IMR-90 (cell line): Measurements from ENCODE around the gene USP16. TPM values are rescaled to one million over a fixed set of nuclear protein-coding genes. Genes with fewer than 3 reads are reported as not detected.

Source experiments
- ATAC-seq: fragments of 200-7000 bp; cut with Tn5 transposase; 2 replicates; pipeline ENCODE4 v1.9.1; 2020; ENCODE audit warnings: low read depth, mild to moderate bottlenecking, moderate library complexity
- BruUV-seq: library from RNA; stranded (reverse); fragments of 400-500 nt; replicated peaks from 2 replicates; lab custom pipeline; 2021; lab: Mats Ljungman, UMichigan
- CTCF ChIA-PET: fragments of 300-600 bp; formaldehyde crosslinking; extraction: SDS; loops from one replicate; lab custom pipeline; 2021; ENCODE audit warnings: antibody characterized with exemption; lab: Yijun Ruan, JAX
- POLR2A ChIA-PET: fragments of 300-600 bp; sonication (Branson Sonifier 250); formaldehyde crosslinking; loops from one replicate; lab custom pipeline; 2022; ENCODE audit warnings: antibody characterized with exemption; ENCODE audit not compliant: unreplicated experiment; lab: Charles Lee
- DNase-seq: peaks from one replicate; pipeline ENCODE4 v3.0.0; 2013
- H2AFZ ChIP-seq: replicated peaks from 2 replicates; pipeline ENCODE3; 2013; ENCODE audit warnings: low read length, mild to moderate bottlenecking; ENCODE audit not compliant: poor library complexity
- H2AK5ac ChIP-seq: 2 replicates; pipeline ENCODE4 v1.6.1; 2013; ENCODE audit warnings: low read depth, low read length, inconsistent platforms
- H2AK9ac ChIP-seq: replicated peaks from 2 replicates; pipeline ENCODE3; 2013; ENCODE audit warnings: mild to moderate bottlenecking, low read depth, low read length, moderate library complexity; ENCODE audit not compliant: poor library complexity
- H2BK120ac ChIP-seq: 2 replicates; pipeline ENCODE4 v1.6.1; 2013; ENCODE audit warnings: low read depth, low read length, inconsistent platforms
- H2BK15ac ChIP-seq: 3 replicates; pipeline ENCODE4 v1.6.1; 2013; ENCODE audit warnings: low read depth, low read length, inconsistent platforms
- H2BK20ac ChIP-seq: 2 replicates; pipeline ENCODE4 v1.6.1; 2013; ENCODE audit warnings: low read depth, mild to moderate bottlenecking, inconsistent platforms, low read length, moderate library complexity
- H2BK5ac ChIP-seq: 2 replicates; pipeline ENCODE4 v1.6.1; 2013; ENCODE audit warnings: mild to moderate bottlenecking, low read depth, low read length, inconsistent platforms; ENCODE audit not compliant: poor library complexity, severe bottlenecking
- H3K14ac ChIP-seq: replicated peaks from 2 replicates; pipeline ENCODE4 v1.6.1; 2013; ENCODE audit warnings: low read depth, low read length, inconsistent platforms
- H3K18ac ChIP-seq: 2 replicates; pipeline ENCODE4 v1.6.1; 2013; ENCODE audit warnings: low read depth, low read length, control low read depth
- H3K23ac ChIP-seq: 2 replicates; pipeline ENCODE4 v1.6.1; 2013; ENCODE audit warnings: low read depth, low read length, inconsistent platforms
- H3K27ac ChIP-seq: 2 replicates; pipeline ENCODE4 v1.5.1; 2013; ENCODE audit warnings: mild to moderate bottlenecking, control low read depth, low read length; ENCODE audit not compliant: insufficient read depth
- H3K27me3 ChIP-seq: 2 replicates; pipeline ENCODE4 v1.6.1; 2013; ENCODE audit warnings: low read length; ENCODE audit not compliant: control insufficient read depth, insufficient read depth
- H3K36me3 ChIP-seq: 2 replicates; pipeline ENCODE4 v1.6.1; 2013; ENCODE audit warnings: low read length, mixed read lengths; ENCODE audit not compliant: control insufficient read depth, insufficient read depth
- H3K4ac ChIP-seq: 2 replicates; pipeline ENCODE4 v1.6.1; 2013; ENCODE audit warnings: low read depth, low read length, inconsistent platforms
- H3K4me1 ChIP-seq: 2 replicates; pipeline ENCODE4 v1.6.1; 2013; ENCODE audit warnings: low read length, mixed read lengths; ENCODE audit not compliant: control insufficient read depth, insufficient read depth
- H3K4me2 ChIP-seq: 2 replicates; pipeline ENCODE4 v1.6.1; 2013; ENCODE audit warnings: low read depth, mild to moderate bottlenecking, control low read depth, low read length, moderate library complexity
- H3K4me3 ChIP-seq: 2 replicates; pipeline ENCODE4 v1.5.1; 2013; ENCODE audit warnings: low read depth, mild to moderate bottlenecking, control low read depth, low read length, moderate library complexity; ENCODE audit not compliant: insufficient read depth
- H3K56ac ChIP-seq: 2 replicates; pipeline ENCODE4 v1.6.1; 2013; ENCODE audit warnings: low read length, inconsistent platforms; ENCODE audit not compliant: insufficient read depth; ENCODE audit errors: extremely low read depth
- H3K79me1 ChIP-seq, 2 experiments: 2 replicates each; pipeline ENCODE4 v1.6.1; 2013; ENCODE audit warnings: low read length in 2 of 2, inconsistent platforms in 1 of 2, low read depth in 1 of 2
- H3K9ac ChIP-seq: 2 replicates; pipeline ENCODE4 v1.6.1; 2013; ENCODE audit warnings: low read depth, low read length, control low read depth
- H3K9me1 ChIP-seq: 2 replicates; pipeline ENCODE4 v1.6.1; 2013; ENCODE audit warnings: low read length, inconsistent platforms; ENCODE audit not compliant: insufficient read depth
- H3K9me3 ChIP-seq: 2 replicates; pipeline ENCODE4 v1.6.1; 2013; ENCODE audit warnings: low read length; ENCODE audit not compliant: control insufficient read depth, insufficient read depth
- H4K20me1 ChIP-seq: 2 replicates; pipeline ENCODE4 v1.6.1; 2013; ENCODE audit warnings: low read length, inconsistent platforms; ENCODE audit not compliant: insufficient read depth
- H4K5ac ChIP-seq: 2 replicates; pipeline ENCODE4 v1.6.1; 2013; ENCODE audit warnings: mild to moderate bottlenecking, low read depth, low read length, control low read depth
- H4K8ac ChIP-seq, 2 experiments: 2 replicates each; pipeline ENCODE4 v1.6.1; 2013; ENCODE audit warnings: low read depth in 2 of 2, low read length in 2 of 2, control low read depth in 1 of 2, inconsistent platforms in 1 of 2
- H4K91ac ChIP-seq: 2 replicates; pipeline ENCODE4 v1.6.1; 2013; ENCODE audit warnings: low read depth, low read length, inconsistent platforms; ENCODE audit not compliant: insufficient read depth
- BHLHE40 ChIP-seq: fragments of 150-350 bp; IDR thresholded peaks from 2 replicates; pipeline ENCODE4 v1.6.1; 2016; ENCODE audit warnings: mild to moderate bottlenecking, low read depth, low read length
- CEBPB ChIP-seq: IDR thresholded peaks from 2 replicates; pipeline ENCODE4 v1.6.1; 2012; ENCODE audit warnings: low read depth, low read length, improper control_type of control experiment
- CHD1 ChIP-seq: IDR thresholded peaks from 2 replicates; pipeline ENCODE4 v1.6.1; 2012; ENCODE audit warnings: low read depth, low read length, improper control_type of control experiment
- FOS ChIP-seq: fragments of 150-350 bp; IDR thresholded peaks from 2 replicates; pipeline ENCODE4 v1.6.1; 2016; ENCODE audit warnings: low read depth, low read length
- MAFK ChIP-seq: IDR thresholded peaks from 2 replicates; pipeline ENCODE4 v1.6.1; 2012; ENCODE audit warnings: low read depth, low read length, improper control_type of control experiment
- MAZ ChIP-seq: IDR thresholded peaks from 2 replicates; pipeline ENCODE4 v1.6.1; 2012; ENCODE audit warnings: low read depth, mild to moderate bottlenecking, low read length, improper control_type of control experiment, moderate library complexity, borderline replicate concordance
- MXI1 ChIP-seq: IDR thresholded peaks from 2 replicates; pipeline ENCODE4 v1.6.1; 2012; ENCODE audit warnings: low read depth, mild to moderate bottlenecking, low read length, moderate library complexity, borderline replicate concordance
- NFE2L2 ChIP-seq: fragments of 150-350 bp; IDR thresholded peaks from 2 replicates; pipeline ENCODE4 v1.6.1; 2016; ENCODE audit warnings: low read depth, mild to moderate bottlenecking, low read length
- POLR2A ChIP-seq: IDR thresholded peaks from 2 replicates; pipeline ENCODE4 v1.6.1; 2012; ENCODE audit warnings: mild to moderate bottlenecking, low read depth, low read length
- RCOR1 ChIP-seq: IDR thresholded peaks from 2 replicates; pipeline ENCODE4 v1.6.1; 2012; ENCODE audit warnings: mild to moderate bottlenecking, low read length, improper control_type of control experiment; ENCODE audit not compliant: insufficient replicate concordance
- RFX5 ChIP-seq: IDR thresholded peaks from 2 replicates; pipeline ENCODE4 v1.8.0; 2012; ENCODE audit warnings: low read depth, mild to moderate bottlenecking, low read length, moderate library complexity
- WGBS, 2 experiments: methylation state at CpG; one replicate each; pipeline versions ENCODE4 v1.1.5 to v1.1.7; 2013; ENCODE audit warnings: missing lambda C conversion rate in 2 of 2; ENCODE audit not compliant: insufficient read length in 1 of 2; ENCODE audit errors: extremely low coverage in 2 of 2; 5-methylcytosine and 5-hydroxymethylcytosine counted together
- dilution Hi-C: fragments of 300-500 bp; cut with HindIII; formaldehyde crosslinking; loops from one replicate; pipeline ENCODE4 v1.14.3; 2018; ENCODE audit warnings: low sequenced_read_pairs; ENCODE audit not compliant: unreplicated experiment
- in situ Hi-C: fragments of 300-500 bp; cut with MboI; formaldehyde crosslinking; loops from 3 replicates; pipeline ENCODE4 v1.14.3; 2019; ENCODE audit warnings: low sequenced_read_pairs, inconsistent platforms, mixed read lengths
- intact Hi-C: fragments of 100-400 bp; cut with micrococcal nuclease; formaldehyde crosslinking; loops from 2 replicates; pipeline ENCODE4 v1.10.0; 2022
- polyA plus RNA-seq, 3 experiments: library from polyadenylated mRNA; depleted of rRNA; stranded (reverse); fragments of >200 nt; gene quantifications; 2 replicates each; pipeline ENCODE4 v1.2.3, GENCODE V29; 2012; ENCODE audit warnings: low replicate concordance in 1 of 3
- total RNA-seq: library from RNA; depleted of rRNA; stranded (reverse); fragments of >200 nt; gene quantifications from 2 replicates; pipeline ENCODE4 v1.2.3, GENCODE V29; 2012
- TF ChIP-seq, protein P1 (sequence below): conservative IDR thresholded peaks from 2 replicates; pipeline ENCODE4 v1.5.1; 2012; ENCODE audit warnings: mild to moderate bottlenecking, low read depth, low read length, improper control_type of control experiment
- TF ChIP-seq, protein P2 (sequence below): fragments of 150-350 bp; IDR thresholded peaks from 2 replicates; pipeline ENCODE4 v1.6.1; 2017; ENCODE audit warnings: mild to moderate bottlenecking, antibody characterized with exemption, low read length, low read depth

USP16 gene
- total and polyA plus RNA-seq, 2 of the 4 experiments (the other 2 are of a cell fraction) = 15.5 to 28.7 TPM

DNA sequence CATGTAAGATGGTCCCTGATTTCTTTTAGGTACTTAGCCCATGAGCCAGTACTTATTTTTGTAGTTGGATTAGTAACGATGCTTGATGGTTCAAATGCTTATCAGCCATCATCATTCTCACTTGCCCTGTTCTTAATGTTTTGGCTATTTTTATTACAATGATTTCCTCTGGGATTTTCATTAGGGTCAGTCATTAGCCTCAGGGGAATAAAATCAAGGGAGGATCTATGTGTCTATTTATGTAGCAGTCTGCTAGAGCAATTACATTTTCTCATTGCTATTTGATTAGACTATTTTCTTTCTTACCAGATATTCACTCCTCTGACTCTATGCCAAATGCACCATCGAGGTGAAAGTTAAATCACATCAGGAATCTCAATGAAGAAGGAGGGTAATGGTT is 59.9 kb downstream of the USP16 start:
- Histone ChIP-seq H3K4me1 (peaks cover 4% of the 10 kb centered on the region), H3K9me3 (no peaks in the 10 kb centered on the region), H4K5ac (no peak overlapping the region), H3K36me3 (no peaks in the 10 kb centered on the region), H4K91ac (no peak overlapping the region), H3K9ac (no peak overlapping the region), H4K20me1 (no peaks in the 10 kb centered on the region), H2BK15ac (no peak overlapping the region), H3K14ac (no peak overlapping the region), H3K9me1 (no peaks in the 10 kb centered on the region), H3K79me1 (no peaks in the 10 kb centered on the region), H2BK120ac (no peak overlapping the region), H3K56ac (no peak overlapping the region), H3K4me2 (no peak overlapping the region), H4K8ac (no peak overlapping the region), H2BK20ac (no peak overlapping the region), H3K18ac (no peak overlapping the region), H3K27me3 (no peaks in the 10 kb centered on the region), H2AFZ (no peak overlapping the region), H2AK5ac (no peak overlapping the region), H3K4me3 (no peak overlapping the region), H3K27ac (no peak overlapping the region), H3K4ac (no peak overlapping the region), H2BK5ac (no peak overlapping the region), H3K23ac (no peak overlapping the region), H2AK9ac (no peak overlapping the region)
- WGBS, 2 experiments = no CpG with 5 or more reads among the region's 2 CpGs
- no peak for ATAC-seq
- intact Hi-C loops = no loop called here
- in situ Hi-C loops = loop anchor here (25.0 kb wide), 1 partner anchor 2003 kb away; no protein-coding TSS in a partner anchor
- dilution Hi-C loops = no loop called here
- no peak for TF ChIP-seq CEBPB
- TF ChIP-seq RFX5 = no peak
- no peak for TF ChIP-seq MAZ
- TF ChIP-seq FOS = no peak
- TF ChIP-seq, protein P1, sequence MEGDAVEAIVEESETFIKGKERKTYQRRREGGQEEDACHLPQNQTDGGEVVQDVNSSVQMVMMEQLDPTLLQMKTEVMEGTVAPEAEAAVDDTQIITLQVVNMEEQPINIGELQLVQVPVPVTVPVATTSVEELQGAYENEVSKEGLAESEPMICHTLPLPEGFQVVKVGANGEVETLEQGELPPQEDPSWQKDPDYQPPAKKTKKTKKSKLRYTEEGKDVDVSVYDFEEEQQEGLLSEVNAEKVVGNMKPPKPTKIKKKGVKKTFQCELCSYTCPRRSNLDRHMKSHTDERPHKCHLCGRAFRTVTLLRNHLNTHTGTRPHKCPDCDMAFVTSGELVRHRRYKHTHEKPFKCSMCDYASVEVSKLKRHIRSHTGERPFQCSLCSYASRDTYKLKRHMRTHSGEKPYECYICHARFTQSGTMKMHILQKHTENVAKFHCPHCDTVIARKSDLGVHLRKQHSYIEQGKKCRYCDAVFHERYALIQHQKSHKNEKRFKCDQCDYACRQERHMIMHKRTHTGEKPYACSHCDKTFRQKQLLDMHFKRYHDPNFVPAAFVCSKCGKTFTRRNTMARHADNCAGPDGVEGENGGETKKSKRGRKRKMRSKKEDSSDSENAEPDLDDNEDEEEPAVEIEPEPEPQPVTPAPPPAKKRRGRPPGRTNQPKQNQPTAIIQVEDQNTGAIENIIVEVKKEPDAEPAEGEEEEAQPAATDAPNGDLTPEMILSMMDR = no peak
- TF ChIP-seq POLR2A = no peak
- no peak for TF ChIP-seq MAFK
- TF ChIP-seq BHLHE40 = no peak
- TF ChIP-seq CHD1 = no peak
- TF ChIP-seq NFE2L2 = no peak
- TF ChIP-seq, protein P2, sequence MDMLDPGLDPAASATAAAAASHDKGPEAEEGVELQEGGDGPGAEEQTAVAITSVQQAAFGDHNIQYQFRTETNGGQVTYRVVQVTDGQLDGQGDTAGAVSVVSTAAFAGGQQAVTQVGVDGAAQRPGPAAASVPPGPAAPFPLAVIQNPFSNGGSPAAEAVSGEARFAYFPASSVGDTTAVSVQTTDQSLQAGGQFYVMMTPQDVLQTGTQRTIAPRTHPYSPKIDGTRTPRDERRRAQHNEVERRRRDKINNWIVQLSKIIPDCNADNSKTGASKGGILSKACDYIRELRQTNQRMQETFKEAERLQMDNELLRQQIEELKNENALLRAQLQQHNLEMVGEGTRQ = no peak
- no peak for TF ChIP-seq RCOR1
- no peak for TF ChIP-seq MXI1
- no peak for DNase-seq
- BruUV-seq = no TSS peak
- ChIA-PET POLR2A (no interaction called here), CTCF (no interaction called here)
